RWPE2 (cell line): ENCODE data around the gene GRID2.

ENCODE experiments used
- ATAC-seq: fragments of 200-7000 bp; cut with Tn5 transposase; 3 replicates; pipeline ENCODE4 v1.9.1; 2021; ENCODE audit warnings: low read depth
- DNase-seq: peaks from one replicate; pipeline ENCODE4 v3.0.0-alpha.2; 2020; ENCODE audit warnings: low spot score
- H3K27ac ChIP-seq: fragments of 450-650 bp; 2 replicates; pipeline ENCODE4 v1.5.1; 2017; ENCODE audit warnings: mild to moderate bottlenecking; ENCODE audit not compliant: poor library complexity, severe bottlenecking
- H3K27me3 ChIP-seq: fragments of 250-450 bp; sonication (Bioruptor Pico); 2 replicates; pipeline ENCODE4 v1.5.1; 2021; ENCODE audit warnings: mild to moderate bottlenecking, moderate library complexity; ENCODE audit not compliant: insufficient read depth, poor library complexity, severe bottlenecking
- H3K36me3 ChIP-seq: fragments of 250-450 bp; sonication (Bioruptor Pico); 2 replicates; pipeline ENCODE4 v1.5.1; 2020; ENCODE audit warnings: low read depth, mild to moderate bottlenecking, moderate library complexity
- H3K4me1 ChIP-seq: fragments of 250-450 bp; sonication (Bioruptor Pico); 2 replicates; pipeline ENCODE4 v1.5.1; 2021; ENCODE audit warnings: mild to moderate bottlenecking, moderate library complexity; ENCODE audit not compliant: insufficient read depth, poor library complexity, severe bottlenecking
- H3K4me3 ChIP-seq: fragments of 250-450 bp; sonication (Bioruptor Pico); 2 replicates; pipeline ENCODE4 v1.5.1; 2021; ENCODE audit warnings: mild to moderate bottlenecking, moderate library complexity; ENCODE audit not compliant: severe bottlenecking
- H3K9me3 ChIP-seq: fragments of 250-450 bp; sonication (Bioruptor Pico); 2 replicates; pipeline ENCODE4 v1.5.1; 2021; ENCODE audit warnings: mild to moderate bottlenecking, moderate library complexity; ENCODE audit not compliant: severe bottlenecking
- TF ChIP-seq, protein P1 (sequence below): fragments of 450-650 bp; IDR thresholded peaks from one replicate; pipeline ENCODE4 v1.5.1; 2017; ENCODE audit warnings: mild to moderate bottlenecking, moderate library complexity; ENCODE audit not compliant: poor library complexity, severe bottlenecking

Gene GRID2

DNA sequence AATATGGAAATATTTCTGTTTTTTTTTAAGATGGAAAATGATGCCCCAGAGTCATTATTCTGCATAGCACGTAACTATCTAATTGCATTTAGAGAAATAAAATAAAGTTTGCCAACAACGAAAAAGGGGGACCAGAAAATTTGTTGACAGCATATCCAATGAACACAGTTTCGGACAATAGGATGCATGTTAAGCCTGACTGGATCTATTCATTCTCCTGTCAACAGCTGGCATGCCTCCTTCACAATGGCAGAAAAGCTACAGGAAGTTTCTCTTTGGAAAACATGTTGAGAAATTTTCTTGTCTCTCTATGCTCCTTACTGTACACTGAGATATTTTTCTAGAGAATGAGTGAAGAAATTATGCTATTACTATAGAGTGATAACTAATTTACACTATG lies 262.5 kb downstream of the GRID2 start:
- Histone ChIP-seq H3K4me3 (no peak overlapping the region), H3K9me3 (no peaks in the 10 kb centered on the region), H3K27me3 (no peaks in the 10 kb centered on the region), H3K4me1 (no peaks in the 10 kb centered on the region), H3K36me3 (no peaks in the 10 kb centered on the region), H3K27ac (no peak overlapping the region)
- ATAC-seq (no peak), DNase-seq (no peak)
- TF ChIP-seq, protein P1, sequence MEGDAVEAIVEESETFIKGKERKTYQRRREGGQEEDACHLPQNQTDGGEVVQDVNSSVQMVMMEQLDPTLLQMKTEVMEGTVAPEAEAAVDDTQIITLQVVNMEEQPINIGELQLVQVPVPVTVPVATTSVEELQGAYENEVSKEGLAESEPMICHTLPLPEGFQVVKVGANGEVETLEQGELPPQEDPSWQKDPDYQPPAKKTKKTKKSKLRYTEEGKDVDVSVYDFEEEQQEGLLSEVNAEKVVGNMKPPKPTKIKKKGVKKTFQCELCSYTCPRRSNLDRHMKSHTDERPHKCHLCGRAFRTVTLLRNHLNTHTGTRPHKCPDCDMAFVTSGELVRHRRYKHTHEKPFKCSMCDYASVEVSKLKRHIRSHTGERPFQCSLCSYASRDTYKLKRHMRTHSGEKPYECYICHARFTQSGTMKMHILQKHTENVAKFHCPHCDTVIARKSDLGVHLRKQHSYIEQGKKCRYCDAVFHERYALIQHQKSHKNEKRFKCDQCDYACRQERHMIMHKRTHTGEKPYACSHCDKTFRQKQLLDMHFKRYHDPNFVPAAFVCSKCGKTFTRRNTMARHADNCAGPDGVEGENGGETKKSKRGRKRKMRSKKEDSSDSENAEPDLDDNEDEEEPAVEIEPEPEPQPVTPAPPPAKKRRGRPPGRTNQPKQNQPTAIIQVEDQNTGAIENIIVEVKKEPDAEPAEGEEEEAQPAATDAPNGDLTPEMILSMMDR = no peak

DNA sequence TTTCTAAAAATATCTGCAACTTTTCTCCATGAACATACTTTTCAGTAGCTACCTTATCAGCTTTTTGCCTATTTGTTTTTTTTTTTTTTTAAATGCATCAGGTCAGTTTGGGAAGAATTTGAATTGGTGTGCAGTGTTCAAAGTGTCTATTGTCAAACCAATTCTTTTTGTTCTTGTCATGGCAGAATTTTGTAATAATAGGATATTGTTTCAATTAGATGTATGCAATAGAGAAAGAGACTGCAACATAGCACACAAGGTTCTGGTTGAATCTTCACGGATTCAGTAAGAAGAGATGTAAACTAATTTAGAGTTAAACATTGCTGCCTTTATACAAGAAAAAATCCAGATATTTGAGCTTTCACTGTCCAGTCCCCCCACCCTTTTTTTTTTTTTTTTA lies 277.1 kb downstream of the GRID2 start:
- Histone ChIP-seq H3K4me1 (no peaks in the 10 kb centered on the region), H3K27ac (no peak overlapping the region), H3K36me3 (no peaks in the 10 kb centered on the region), H3K9me3 (no peaks in the 10 kb centered on the region), H3K4me3 (no peak overlapping the region), H3K27me3 (no peaks in the 10 kb centered on the region)
- TF ChIP-seq, protein P1 = no peak
- ATAC-seq (no peak), DNase-seq (no peak)

DNA sequence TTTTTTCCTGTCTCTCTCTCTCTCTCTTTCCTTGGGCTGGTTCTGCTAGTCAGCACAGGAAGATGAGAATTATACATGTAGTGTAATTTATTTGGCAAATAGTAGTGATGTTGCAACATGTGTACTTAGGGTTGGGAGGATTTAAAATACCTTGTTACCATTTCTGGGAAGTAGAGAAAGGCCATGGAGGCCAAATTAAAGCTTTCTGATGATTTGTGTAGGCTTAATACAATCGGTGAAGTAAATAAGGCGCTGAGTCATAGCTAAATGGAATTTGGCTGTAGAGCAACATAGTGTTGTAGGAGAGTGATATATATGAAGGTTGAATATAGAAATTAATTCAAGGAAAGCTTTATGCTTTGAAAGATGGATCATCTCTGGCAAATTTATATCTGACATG lies 295.3 kb downstream of the GRID2 start:
- TF ChIP-seq, protein P1 = no peak
- peak; percentile 86 for ATAC-seq
- H3K9me3 ChIP-seq = no peaks in the 10 kb centered on the region
- peaks cover 3% of the 10 kb centered on the region for H3K4me1 ChIP-seq
- no peaks in the 10 kb centered on the region for H3K27me3 ChIP-seq
- no peak overlapping the region for H3K27ac ChIP-seq
- no peak overlapping the region for H3K4me3 ChIP-seq
- DNase-seq = no peak
- no peaks in the 10 kb centered on the region for H3K36me3 ChIP-seq

DNA sequence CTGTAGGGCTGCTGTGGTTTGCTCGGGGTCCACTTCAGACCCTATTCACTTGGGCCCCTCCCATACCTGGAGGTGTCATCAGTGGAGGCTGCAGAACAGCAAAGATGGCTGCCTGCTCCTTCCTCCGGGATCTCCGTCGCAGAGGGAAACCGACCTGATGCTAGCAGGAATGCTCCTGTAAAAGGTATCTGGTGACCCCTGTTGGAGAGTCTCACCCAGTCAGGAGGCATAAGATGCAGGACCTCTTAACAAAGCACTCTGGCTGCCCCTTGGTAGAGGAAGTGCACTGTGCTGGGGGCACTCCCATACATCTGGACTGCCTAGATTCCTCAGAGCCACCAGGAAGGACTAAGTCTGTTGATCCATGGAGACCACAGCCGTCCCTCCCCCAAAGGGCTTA lies 296.9 kb downstream of the GRID2 start:
- ATAC-seq (no peak), DNase-seq (no peak)
- Histone ChIP-seq H3K27ac (no peak overlapping the region), H3K4me1 (peaks cover 3% of the 10 kb centered on the region), H3K27me3 (no peaks in the 10 kb centered on the region), H3K4me3 (no peak overlapping the region), H3K9me3 (no peaks in the 10 kb centered on the region), H3K36me3 (no peaks in the 10 kb centered on the region)
- TF ChIP-seq, protein P1 = no peak

DNA sequence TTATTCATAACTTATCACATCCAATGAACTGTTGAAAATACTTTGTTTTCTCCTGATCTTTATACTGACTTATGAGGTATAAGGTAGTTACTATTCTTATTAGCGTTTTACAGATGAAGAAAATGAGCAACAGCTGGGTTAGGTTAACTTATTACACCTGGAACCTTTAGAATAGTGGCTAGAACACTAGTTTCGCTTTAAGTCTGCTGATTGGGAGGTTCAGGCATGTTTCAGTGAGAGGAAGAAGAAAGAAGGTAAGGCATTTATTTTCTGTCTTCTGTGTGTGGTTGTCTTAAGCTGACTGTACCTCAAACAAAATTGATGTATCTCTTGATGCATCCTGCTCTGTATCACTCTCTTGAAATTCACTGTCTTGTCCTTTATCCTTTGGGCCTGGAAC lies 302.5 kb downstream of the GRID2 start:
- DNase-seq (no peak), ATAC-seq (no peak)
- Histone ChIP-seq H3K4me1 (no peaks in the 10 kb centered on the region), H3K36me3 (no peaks in the 10 kb centered on the region), H3K9me3 (no peaks in the 10 kb centered on the region), H3K27ac (no peak overlapping the region), H3K4me3 (no peak overlapping the region), H3K27me3 (no peaks in the 10 kb centered on the region)
- TF ChIP-seq, protein P1 = no peak
